ENCODE data around the gene FOXL2NB. TPM values are rescaled to one million over a fixed set of nuclear protein-coding genes. Genes with fewer than 3 reads are reported as not detected.

The FOXL2NB gene
- total and polyA plus RNA-seq, 2 of the 13 experiments (the other 11 are each of a cell fraction or from before 2014, with no cell fraction given), result not detected

- Histone ChIP-seq H3K9me3 (ENCODE audit: low read length) (no peaks in the 10 kb centered on the region), H3K27me3 (ENCODE audit: control insufficient read depth in 1 of 2, insufficient read depth in 2 of 2, low read length in 2 of 2) (peaks cover 0 to 16% of the 10 kb centered on the region in 2 experiments; a peak in 2 of 5 replicates), H3K4me2 (ENCODE audit: low read depth, low read length) (no peak overlapping the region), H4K20me1 (ENCODE audit: insufficient read depth, low read length) (no peaks in the 10 kb centered on the region), H2AFZ (ENCODE audit: low read length) (no peak overlapping the region), H3K9ac (ENCODE audit: insufficient read depth, low read depth, low read length) (no peak overlapping the region), H3K4me1 (ENCODE audit: insufficient read depth, low read length) (0 out of 2 replicates have a peak, but pooled peaks cover under 1% of the 10 kb centered on the region), H3K4me3 (replicated peaks in 1 of 3; ENCODE audit: insufficient read depth in 1 of 3, low read depth in 2 of 3, low read length in 3 of 3) (no peak overlapping the region), H3K27ac (ENCODE audit: extremely low read length, insufficient read depth, low read length) (no peak overlapping the region), H3K79me2 (ENCODE audit: insufficient read depth, low read length) (no peaks in the 10 kb centered on the region), H3K36me3 (replicated peaks in 1 of 2; ENCODE audit: control insufficient read depth in 1 of 2, insufficient read depth in 2 of 2, low read length in 2 of 2) (no peaks in the 10 kb centered on the region)
- ChIA-PET POLR2A (no interaction called here), CTCF (ENCODE audit: low intra/inter-chr PET ratio, low total read pairs) (no interaction called here)
- 27% methylated on average over 3 of the region's 5 CpGs for WGBS (ENCODE audit: low lambda C conversion rate)
- intact Hi-C loops (cut with micrococcal nuclease; ENCODE audit: unreplicated experiment), result no loop called here
- no peak for FAIRE-seq
- ATAC-seq, result no peak; the same call in 2 of the 3 replicates
- DNase-seq (ENCODE audit: low spot score), result no peak
- in situ Hi-C loops (cut with HindIII; ENCODE audit: extremely low pct_ligation_motif_present, low pct_unique_long_range_greater_than_20kb), result no loop called here
- BruUV-seq (replicated peaks), result no TSS peak
- no peak for TF ChIP-seq SYNCRIP (IDR thresholded peaks at IDR 0.05; ENCODE audit: insufficient read depth, low read depth, low read length)
- no peak for TF ChIP-seq ZBTB10 (CRISPR knock-in tag; IDR thresholded peaks at IDR 0.05; ENCODE audit: borderline replicate concordance)
- TF ChIP-seq ELF4 (CRISPR knock-in tag; IDR thresholded peaks at IDR 0.05; ENCODE audit: borderline replicate concordance), result no peak
- TF ChIP-seq ZNF589 (CRISPR knock-in tag; conservative IDR thresholded peaks at IDR 0.05), result no peak
- TF ChIP-seq ZNF496 (CRISPR knock-in tag; IDR thresholded peaks at IDR 0.05; ENCODE audit: insufficient replicate concordance), result no peak
- no peak for TF ChIP-seq GPBP1L1 (CRISPR knock-in tag; IDR thresholded peaks at IDR 0.05)
- no peak for TF ChIP-seq SMAD9 (CRISPR knock-in tag; IDR thresholded peaks at IDR 0.05)
- no peak for TF ChIP-seq RAD51 (IDR thresholded peaks at IDR 0.05; ENCODE audit: borderline replicate concordance)
- no peak for TF ChIP-seq TEAD2 (CRISPR knock-in tag; IDR thresholded peaks at IDR 0.05)
- no peak for TF ChIP-seq FOXC1 (CRISPR knock-in tag; IDR thresholded peaks at IDR 0.05; ENCODE audit: borderline replicate concordance)
- TF ChIP-seq RXRB (CRISPR knock-in tag; IDR thresholded peaks at IDR 0.05; ENCODE audit: borderline replicate concordance), result no peak
- no peak for TF ChIP-seq ARNTL (CRISPR knock-in tag; IDR thresholded peaks at IDR 0.05)
- TF ChIP-seq PTBP1 (IDR thresholded peaks at IDR 0.05; ENCODE audit: low read depth, low read length, poor library complexity, severe bottlenecking), result no peak
- TF ChIP-seq ZNF800 (CRISPR knock-in tag; IDR thresholded peaks at IDR 0.05), result no peak
- no peak for TF ChIP-seq SNAI1 (CRISPR knock-in tag; IDR thresholded peaks at IDR 0.05; ENCODE audit: borderline replicate concordance)
- no peak for TF ChIP-seq ZNF781 (CRISPR knock-in tag; IDR thresholded peaks at IDR 0.05; ENCODE audit: borderline replicate concordance, not compliant biosample characterization)
- no peak for TF ChIP-seq ZMAT3 (CRISPR knock-in tag; conservative IDR thresholded peaks at IDR 0.05)
- no peak for TF ChIP-seq CHCHD3 (CRISPR knock-in tag; IDR thresholded peaks at IDR 0.05)
- TF ChIP-seq ZNF382 (CRISPR knock-in tag; IDR thresholded peaks at IDR 0.05; ENCODE audit: borderline replicate concordance), result no peak
These were observed 27.4 kb downstream of the FOXL2NB start for GRCh38 chr3:138974462-138974861.

Data from HepG2 (cell line).